Naive thymus-derived CD8-positive, alpha-beta T cell (primary cell): ENCODE results near the gene RNU6-9. TPM values are rescaled to one million over a fixed set of nuclear protein-coding genes. Genes with fewer than 3 reads are reported as not detected.

Experiments
- ATAC-seq, 2 donors: fragments of 150-1000 bp; cut with Tn5 transposase in 1 of 2; sonication (Bioruptor Pico), chemical (Tn5 transposase) in 1 of 2; 1 replicate in 1 of 2; 2 replicates in 1 of 2; pipeline ENCODE4 v1.10.0; 2021; ENCODE audit warnings: mild to moderate bottlenecking in 2 of 2, moderate library complexity in 2 of 2
- POLR2A ChIA-PET: fragments of 350-600 bp; sonication (Branson Sonifier 250); formaldehyde crosslinking; loops from one replicate; lab custom pipeline; 2021; ENCODE audit warnings: antibody characterized with exemption; lab: Charles Lee
- DNase-seq, 10 donors: peaks; one replicate each; pipeline versions ENCODE4 v3.0.0 to v3.0.0-alpha.2; 2020 to 2022
- H3K27ac Mint-ChIP-seq, 10 donors: one replicate each; pipeline ENCODE4 v1.8.0; 2020 to 2022; ENCODE audit warnings: mild to moderate bottlenecking in 10 of 10, mixed read lengths in 10 of 10, moderate library complexity in 4 of 10, inconsistent platforms in 1 of 10
- H3K27me3 Mint-ChIP-seq, 5 donors: one replicate each; pipeline ENCODE4 v1.8.0; 2021 to 2022; ENCODE audit warnings: mixed read lengths in 5 of 5
- H3K36me3 Mint-ChIP-seq, 3 donors: one replicate each; pipeline ENCODE4 v1.8.0; 2020 to 2022; ENCODE audit warnings: mixed read lengths in 3 of 3, mild to moderate bottlenecking in 2 of 3, inconsistent platforms in 1 of 3
- H3K4me1 Mint-ChIP-seq, 4 donors: one replicate each; pipeline ENCODE4 v1.8.0; 2021 to 2022; ENCODE audit warnings: mixed read lengths in 4 of 4
- H3K4me3 Mint-ChIP-seq, 10 donors: one replicate each; pipeline ENCODE4 v1.8.0; 2020 to 2022; ENCODE audit warnings: mild to moderate bottlenecking in 10 of 10, mixed read lengths in 10 of 10, moderate library complexity in 6 of 10, inconsistent platforms in 1 of 10
- H3K9me3 Mint-ChIP-seq, 9 donors: one replicate each; pipeline ENCODE4 v1.8.0; 2020 to 2022; ENCODE audit warnings: mixed read lengths in 9 of 9, mild to moderate bottlenecking in 3 of 9, inconsistent platforms in 1 of 9, moderate library complexity in 1 of 9
- polyA plus RNA-seq, 3 donors: library from polyadenylated mRNA; unstranded; fragments of 300-500 nt; fragmentation: Illumina TruSeq; gene quantifications; one replicate each; pipeline ENCODE4 v1.2.3, GENCODE V29; 2021
- total RNA-seq, 8 experiments: library from RNA in 2 of 8; stranded (reverse) in 2 of 8; gene quantifications; one replicate each; pipeline ENCODE4 v1.2.3 and lab custom pipeline; 2021 to 2026

RNU6-9 gene
- total and polyA plus RNA-seq, 5 experiments from 2014 or later = not detected

- no peak overlapping the region for H3K27ac Mint-ChIP-seq
These were observed 26.4 kb upstream of the RNU6-9 start for GRCh38 chr19:866769-867300.

GRCh38 chr19:867301-867793 is 25.9 kb upstream of the RNU6-9 start:
- H3K36me3 Mint-ChIP-seq = peaks cover 0 to 28% (median 4%) of the 10 kb centered on the region in 3 donors
- H3K9me3 Mint-ChIP-seq = no peaks in the 10 kb centered on the region
- H3K27ac Mint-ChIP-seq = peak overlapping the region in 3 of 10 donors; percentile 43 to 74 (median 57)
- no peak overlapping the region for H3K4me3 Mint-ChIP-seq
- peaks cover 0 to 2% (median 0%) of the 10 kb centered on the region in 5 donors for H3K27me3 Mint-ChIP-seq
- ATAC-seq = no peak
- H3K4me1 Mint-ChIP-seq = peaks cover 15 to 35% (median 22%) of the 10 kb centered on the region in 4 donors
- POLR2A ChIA-PET = interaction anchor here (0.8 to 13.5 kb wide), 5 partner anchors 26 to 152 kb away, joined by 3 to 165 read pairs (median 3); partner anchors contain the start of genes KISS1R, MED16, R3HDM4 and RNU6-9
- DNase-seq = no peak

More at GRCh38 chr19:866769-867300, 26.4 kb upstream of the RNU6-9 start:
- peaks cover 0 to 28% (median 4%) of the 10 kb centered on the region in 3 donors for H3K36me3 Mint-ChIP-seq
- peaks cover 13 to 30% (median 18%) of the 10 kb centered on the region in 4 donors for H3K4me1 Mint-ChIP-seq
- peaks cover 0 to 2% (median 0%) of the 10 kb centered on the region in 5 donors for H3K27me3 Mint-ChIP-seq
- POLR2A ChIA-PET = interaction anchor here (0.8 to 13.5 kb wide), 6 partner anchors 27 to 153 kb away, joined by 3 to 165 read pairs (median 6); partner anchors contain the start of genes KISS1R, MED16, R3HDM4 and RNU6-9
- H3K9me3 Mint-ChIP-seq = no peaks in the 10 kb centered on the region
- ATAC-seq (no peak), DNase-seq (no peak)
- no peak overlapping the region for H3K4me3 Mint-ChIP-seq

- POLR2A ChIA-PET = interaction anchor here (0.8 to 13.5 kb wide), 3 partner anchors 28 to 49 kb away, joined by 3 to 165 read pairs (median 3); partner anchors contain the start of genes KISS1R and R3HDM4
- Mint-ChIP-seq H3K36me3 (peaks cover 0 to 28% (median 4%) of the 10 kb centered on the region in 3 donors), H3K27ac (peak overlapping the region in 1 of 10 donors; percentile 43), H3K9me3 (no peaks in the 10 kb centered on the region), H3K27me3 (peaks cover 0 to 2% (median 0%) of the 10 kb centered on the region in 5 donors), H3K4me1 (peaks cover 11 to 34% (median 21%) of the 10 kb centered on the region in 4 donors), H3K4me3 (no peak overlapping the region)
- DNase-seq (no peak), ATAC-seq (no peak)
These were observed 25.3 kb upstream of the RNU6-9 start for GRCh38 chr19:867855-868457.

GRCh38 chr19:868458-869244 is 24.6 kb upstream of the RNU6-9 start:
- Mint-ChIP-seq H3K36me3 (peaks cover 0 to 28% (median 4%) of the 10 kb centered on the region in 3 donors), H3K27ac (peak overlapping the region in 2 of 10 donors; percentile 11 to 67), H3K4me3 (no peak overlapping the region), H3K27me3 (peaks cover 0 to 2% (median 0%) of the 10 kb centered on the region in 5 donors), H3K9me3 (no peaks in the 10 kb centered on the region), H3K4me1 (peaks cover 9 to 28% (median 15%) of the 10 kb centered on the region in 4 donors)
- POLR2A ChIA-PET = interaction anchor here (13.5 kb wide), 1 partner anchor 49 kb away, joined by 165 read pairs; the partner anchor contains the start of genes KISS1R and R3HDM4
- no peak for ATAC-seq
- DNase-seq = no peak

- Mint-ChIP-seq H3K4me1 (peaks cover 9 to 23% (median 12%) of the 10 kb centered on the region in 4 donors), H3K27me3 (peaks cover 0 to 2% (median 0%) of the 10 kb centered on the region in 5 donors), H3K36me3 (peaks cover 0 to 28% (median 4%) of the 10 kb centered on the region in 3 donors), H3K4me3 (peak overlapping the region in 1 of 10 donors; percentile 39), H3K9me3 (no peaks in the 10 kb centered on the region), H3K27ac (peak overlapping the region in 5 of 10 donors; percentile 35 to 91 (median 63))
- POLR2A ChIA-PET = interaction anchor here (0.7 to 13.5 kb wide), 3 partner anchors 19 to 48 kb away, joined by 3 to 165 read pairs (median 4); partner anchors contain the start of genes KISS1R and R3HDM4
- ATAC-seq (no peak), DNase-seq (no peak)
These were observed 23.8 kb upstream of the RNU6-9 start for GRCh38 chr19:869245-870177.

- H3K36me3 Mint-ChIP-seq = peaks cover 0 to 28% (median 4%) of the 10 kb centered on the region in 3 donors
- H3K27me3 Mint-ChIP-seq = peaks cover 0 to 2% (median 0%) of the 10 kb centered on the region in 5 donors
- ATAC-seq (no peak), DNase-seq (no peak)
- H3K9me3 Mint-ChIP-seq = no peaks in the 10 kb centered on the region
- peaks cover 9 to 20% (median 11%) of the 10 kb centered on the region in 4 donors for H3K4me1 Mint-ChIP-seq
- POLR2A ChIA-PET = interaction anchor here (0.7 to 1.4 kb wide), 2 partner anchors 18 to 27 kb away, joined by 3 to 4 read pairs; no protein-coding TSS in a partner anchor
- peak overlapping the region in 2 of 10 donors; percentile 22 to 28 for H3K4me3 Mint-ChIP-seq
- peak overlapping the region in 7 of 10 donors; percentile 35 to 91 (median 63) for H3K27ac Mint-ChIP-seq
These were observed 23.0 kb upstream of the RNU6-9 start for GRCh38 chr19:870314-870713.

- peaks cover 9 to 18% (median 11%) of the 10 kb centered on the region in 4 donors for H3K4me1 Mint-ChIP-seq
- H3K4me3 Mint-ChIP-seq = no peak overlapping the region
- H3K27ac Mint-ChIP-seq = peak overlapping the region in 4 of 10 donors; percentile 49 to 92 (median 61)
- peaks cover 0 to 28% (median 4%) of the 10 kb centered on the region in 3 donors for H3K36me3 Mint-ChIP-seq
- peaks cover 0 to 2% (median 0%) of the 10 kb centered on the region in 5 donors for H3K27me3 Mint-ChIP-seq
- H3K9me3 Mint-ChIP-seq = no peaks in the 10 kb centered on the region
- POLR2A ChIA-PET = interaction anchor here (0.9 to 2.2 kb wide), 3 partner anchors 22 to 62 kb away, joined by 4 to 20 read pairs (median 11); partner anchors contain the start of genes MED16 and RNU6-9
- ATAC-seq (no peak), DNase-seq (no peak)
These were observed 22.3 kb upstream of the RNU6-9 start for GRCh38 chr19:870963-871401.

GRCh38 chr19:871446-872265 is 21.6 kb upstream of the RNU6-9 start:
- Mint-ChIP-seq H3K36me3 (peaks cover 0 to 30% (median 4%) of the 10 kb centered on the region in 3 donors), H3K27me3 (peaks cover 0 to 2% (median 0%) of the 10 kb centered on the region in 5 donors), H3K9me3 (no peaks in the 10 kb centered on the region), H3K27ac (peak overlapping the region; percentile 59 to 96 (median 94)), H3K4me1 (peaks cover 9 to 18% (median 11%) of the 10 kb centered on the region in 4 donors), H3K4me3 (peak overlapping the region in 9 of 10 donors; percentile 60 to 85 (median 82))
- POLR2A ChIA-PET = interaction anchor here (0.9 to 2.6 kb wide), 11 partner anchors 9 to 196 kb away, joined by 3 to 23 read pairs (median 7); partner anchors contain the start of genes ARHGAP45, MED16, R3HDM4 and RNU6-9
- peak in 1 of 2 donors; percentile 7 for ATAC-seq
- DNase-seq = peak in 4 of 10 donors; percentile 18 to 55 (median 36)

- DNase-seq (peak; percentile 65 to 92 (median 82)), ATAC-seq (peak; percentile 81 to 84)
- Mint-ChIP-seq H3K27me3 (peaks cover 0 to 2% (median 0%) of the 10 kb centered on the region in 5 donors), H3K27ac (peak overlapping the region; percentile 59 to 96 (median 94)), H3K36me3 (peaks cover 0 to 27% (median 4%) of the 10 kb centered on the region in 3 donors), H3K9me3 (no peaks in the 10 kb centered on the region), H3K4me1 (peaks cover 7 to 17% (median 11%) of the 10 kb centered on the region in 4 donors), H3K4me3 (peak overlapping the region; percentile 70 to 85 (median 82))
- POLR2A ChIA-PET = interaction anchor here (0.6 to 2.6 kb wide), 14 partner anchors 8 to 195 kb away, joined by 3 to 23 read pairs (median 6); partner anchors contain the start of genes ARHGAP45, MED16, R3HDM4 and RNU6-9
These were observed 20.9 kb upstream of the RNU6-9 start for GRCh38 chr19:872266-872951.
